GM12878 (cell line): Measurements from ENCODE around the gene ACAP1. TPM values are rescaled to one million over a fixed set of nuclear protein-coding genes. Genes with fewer than 3 reads are reported as not detected.

Source experiments
- BRCA1 ChIP-seq: IDR thresholded peaks from 2 replicates; pipeline ENCODE4 v1.6.1; 2011; ENCODE audit warnings: low read depth, low read length, improper control_type of control experiment
- CHD1 ChIP-seq: IDR thresholded peaks from 2 replicates; pipeline ENCODE4 v1.6.1; 2012; ENCODE audit warnings: low read depth, low read length, improper control_type of control experiment
- CHD2 ChIP-seq: IDR thresholded peaks from 2 replicates; pipeline ENCODE4 v1.6.1; 2011; ENCODE audit warnings: low read depth, low read length, improper control_type of control experiment, borderline replicate concordance
- CHD4 ChIP-seq: fragments of 200-600 bp; sonication (generic); IDR thresholded peaks from 2 replicates; pipeline ENCODE4 v1.6.1; 2016; ENCODE audit warnings: mild to moderate bottlenecking
- CREB1 ChIP-seq: IDR thresholded peaks from 2 replicates; pipeline ENCODE4 v1.6.1; 2012; ENCODE audit warnings: low read depth, mild to moderate bottlenecking, inconsistent platforms
- ETV6 ChIP-seq, 2 experiments: fragments of 450-650 bp in 1 of 2; IDR thresholded peaks in 1 of 2; conservative IDR thresholded peaks in 1 of 2; 2 replicates each; pipeline ENCODE4 v1.6.1; 2014; ENCODE audit warnings: antibody characterized with exemption in 1 of 2, borderline replicate concordance in 1 of 2, low read depth in 1 of 2, mild to moderate bottlenecking in 1 of 2, moderate library complexity in 1 of 2
- IKZF1 ChIP-seq: fragments of 450-650 bp; conservative IDR thresholded peaks from 2 replicates; pipeline ENCODE4 v1.6.1; 2017; ENCODE audit warnings: antibody characterized with exemption, mild to moderate bottlenecking
- IKZF2 ChIP-seq, 2 experiments: fragments of 450-650 bp; IDR thresholded peaks; 2 replicates each; pipeline ENCODE4 v1.6.1; 2017; ENCODE audit warnings: mild to moderate bottlenecking in 2 of 2, moderate library complexity in 2 of 2
- IRF5 ChIP-seq: fragments of 450-650 bp; IDR thresholded peaks from 2 replicates; pipeline ENCODE4 v1.6.1; 2017; ENCODE audit warnings: borderline replicate concordance
- MAX ChIP-seq: IDR thresholded peaks from 2 replicates; pipeline ENCODE4 v1.6.1; 2012; ENCODE audit warnings: low read depth, low read length, improper control_type of control experiment
- MTA3 ChIP-seq: IDR thresholded peaks from 2 replicates; pipeline ENCODE4 v1.6.1; 2012; ENCODE audit warnings: low read length, inconsistent platforms, borderline replicate concordance
- MXI1 ChIP-seq: fragments of 150-350 bp; IDR thresholded peaks from 2 replicates; pipeline ENCODE4 v1.6.1; 2011; ENCODE audit warnings: low read depth, mild to moderate bottlenecking, inconsistent platforms, low read length, improper control_type of control experiment
- NFXL1 ChIP-seq: fragments of 450-650 bp; IDR thresholded peaks from 2 replicates; pipeline ENCODE4 v1.6.1; 2017; ENCODE audit warnings: antibody characterized with exemption, mild to moderate bottlenecking, borderline replicate concordance
- NR2F1 ChIP-seq: fragments of 450-650 bp; conservative IDR thresholded peaks from 2 replicates; pipeline ENCODE4 v1.6.1; 2017; ENCODE audit warnings: mild to moderate bottlenecking
- PRDM15 ChIP-seq: fragments of 450-650 bp; formaldehyde crosslinking; IDR thresholded peaks from 2 replicates; pipeline ENCODE4 v1.4.0; 2020; ENCODE audit warnings: mild to moderate bottlenecking, moderate library complexity
- RAD21 ChIP-seq: IDR thresholded peaks from 2 replicates; pipeline ENCODE4 v1.6.1; 2011; ENCODE audit warnings: mild to moderate bottlenecking, low read depth, low read length, moderate library complexity; ENCODE audit not compliant: insufficient read depth
- SMARCA5 ChIP-seq: fragments of 450-650 bp; IDR thresholded peaks from 2 replicates; pipeline ENCODE4 v1.6.1; 2017; ENCODE audit warnings: mild to moderate bottlenecking
- SMC3 ChIP-seq: IDR thresholded peaks from 2 replicates; pipeline ENCODE4 v1.6.1; 2011; ENCODE audit warnings: low read length, improper control_type of control experiment, borderline replicate concordance
- STAT1 ChIP-seq: fragments of 450-650 bp; conservative IDR thresholded peaks from 2 replicates; pipeline ENCODE4 v1.6.1; 2014; ENCODE audit warnings: antibody characterized with exemption, mild to moderate bottlenecking
- TCF12 ChIP-seq: IDR thresholded peaks from 2 replicates; pipeline ENCODE4 v1.6.1; 2011; ENCODE audit warnings: low read depth, mild to moderate bottlenecking, low read length
- ZBTB40 ChIP-seq: fragments of 450-650 bp; IDR thresholded peaks from 2 replicates; pipeline ENCODE4 v1.6.1; 2016; ENCODE audit warnings: mild to moderate bottlenecking, moderate library complexity, borderline replicate concordance
- polyA plus RNA-seq, 11 experiments: library from polyadenylated mRNA; depleted of rRNA in 4 of 11; unstranded in 6 of 11; stranded (reverse) in 5 of 11; fragments of >200 nt; fragmentation: Nextera tagmentation in 4 of 11; fragmentation: Illumina TruSeq in 1 of 11; extraction: Ambion mirVana in 4 of 11; extraction: Trizol in 1 of 11; gene quantifications; 1 replicate in 1 of 11; 2 replicates in 10 of 11; pipeline versions ENCODE4 v1.2.1 to v1.2.3, GENCODE V29; 2011 to 2016; ENCODE audit warnings: inconsistent platforms in 2 of 11, missing spikeins in 2 of 11, low read depth in 1 of 11
- total RNA-seq, 4 experiments: library from RNA; depleted of rRNA in 3 of 4; stranded (reverse); fragments of >200 nt in 3 of 4; fragmentation: Illumina TruSeq in 1 of 4; extraction: Trizol in 1 of 4; gene quantifications; 2 replicates each; pipeline versions ENCODE4 v1.2.1 to v1.2.3, GENCODE V29; 2013 to 2021

The ACAP1 gene
- total and polyA plus RNA-seq, 10 of the 15 experiments (the other 5 are each of a cell fraction or from before 2014, with no cell fraction given), result 5.7 to 245 (median 118) TPM

GRCh38 chr17:7307686-7308624 lies 28.4 kb upstream of the ACAP1 start (continued):
- TF ChIP-seq BRCA1 (no peak), NR2F1 (0 out of 2 replicates have a peak, but pooled peaks have one; percentile 37), IKZF1 (no peak), STAT1 (no peak), IRF5 (no peak), CHD4 (no peak), CREB1 (peak; percentile 70; the same call in 1 of the 2 replicates), MAX (no peak; the same call in 1 of the 2 replicates), CHD1 (no peak), IKZF2 (IDR thresholded peaks at IDR 0.05) (no peak), MTA3 (no peak), SMC3 (no peak), ZBTB40 (no peak), SMARCA5 (peak; percentile 82), MXI1 (peak; percentile 72), NFXL1 (no peak), TCF12 (0 out of 2 replicates have a peak, but pooled peaks have one; percentile 1), ETV6 (conservative IDR thresholded peaks at IDR 0.05 in 1 of 2, IDR thresholded peaks at IDR 0.05 in 1 of 2; ENCODE audit: borderline replicate concordance in 1 of 2, low read depth in 1 of 2) (no peak), CHD2 (peak; percentile 58; the same call in 1 of the 2 replicates), RAD21 (no peak), PRDM15 (CRISPR knock-in tag) (no peak)
